ENCODE results near the gene EVX1.

GRCh38 chr7:27202862-27203134 is 39.8 kb upstream of the EVX1 start:
- no peak for TF ChIP-seq REST (IDR thresholded peaks at IDR 0.05; ENCODE audit: insufficient read depth in 1 of 2, low read depth in 2 of 2, low read length in 1 of 2)
- TF ChIP-seq CTCF (IDR thresholded peaks at IDR 0.05), result no peak
- TF ChIP-seq POLR2AphosphoS5 (IDR thresholded peaks at IDR 0.05; ENCODE audit: low read depth, low read length), result no peak
- no peak for TF ChIP-seq SIN3A (IDR thresholded peaks at IDR 0.05; ENCODE audit: borderline replicate concordance, insufficient read depth, low read depth, low read length)

All from Panc1 (cell line).